Smooth muscle cell of the brain vasculature (primary cell): ENCODE results near the gene STRA8.

Experiments used
- DNase-seq: peaks from one replicate; pipeline ENCODE4 v3.0.0-alpha.2; 2012; ENCODE audit warnings: low read depth, low spot score

Gene STRA8

GRCh38 chr7:135233570-135233969 lies at the start of gene STRA8:
Gene STRA8 (plus strand): TSS chr7:135233838. CDS start chr7:135240525, 6,687 bp downstream.
- DNase-seq: no peak

- no peak for DNase-seq
These were observed 49.3 kb upstream of the STRA8 start for GRCh38 chr7:135184254-135184841.

- DNase-seq: no peak
These were observed 48.0 kb upstream of the STRA8 start for GRCh38 chr7:135185471-135186260.

- no peak for DNase-seq
These were observed 47.4 kb upstream of the STRA8 start for GRCh38 chr7:135186261-135186540.

- no peak for DNase-seq
These were observed 46.8 kb upstream of the STRA8 start for GRCh38 chr7:135186841-135187253.

- DNase-seq: no peak
These were observed 45.2 kb upstream of the STRA8 start for GRCh38 chr7:135188298-135188984.

GRCh38 chr7:135189221-135189662 lies 44.4 kb upstream of the STRA8 start:
- DNase-seq: no peak

GRCh38 chr7:135189961-135190360 lies 43.7 kb upstream of the STRA8 start:
- DNase-seq: no peak

- DNase-seq: no peak
These were observed 42.9 kb upstream of the STRA8 start for GRCh38 chr7:135190703-135191102.

GRCh38 chr7:135192914-135193536 lies 40.6 kb upstream of the STRA8 start:
- DNase-seq: no peak

GRCh38 chr7:135193615-135194081 lies 40.0 kb upstream of the STRA8 start:
- peak; percentile 74 for DNase-seq

- DNase-seq: no peak
These were observed 39.0 kb upstream of the STRA8 start for GRCh38 chr7:135194494-135195095.

GRCh38 chr7:135195156-135195555 lies 38.5 kb upstream of the STRA8 start:
- DNase-seq: no peak

- no peak for DNase-seq
These were observed 37.5 kb upstream of the STRA8 start for GRCh38 chr7:135195968-135196629.

GRCh38 chr7:135197343-135197742 lies 36.3 kb upstream of the STRA8 start:
- DNase-seq: no peak

- DNase-seq: no peak
These were observed 35.6 kb upstream of the STRA8 start for GRCh38 chr7:135197906-135198655.

- no peak for DNase-seq
These were observed 34.2 kb upstream of the STRA8 start for GRCh38 chr7:135199439-135199838.

- DNase-seq: no peak
These were observed 32.8 kb upstream of the STRA8 start for GRCh38 chr7:135200821-135201331.

GRCh38 chr7:135201350-135201749 lies 32.3 kb upstream of the STRA8 start:
- no peak for DNase-seq

- peak; percentile 67 for DNase-seq
These were observed 29.3 kb upstream of the STRA8 start for GRCh38 chr7:135204341-135204749.
